Type B pancreatic cell (in vitro differentiated cells): ENCODE data around the gene PLD4. TPM values are rescaled to one million over a fixed set of nuclear protein-coding genes. Genes with fewer than 3 reads are reported as not detected.
"Not testable (repeated sequence)": the region's sequence is repeated elsewhere in the genome, so short reads cannot be mapped to it uniquely, and the experiment has no call there.

ENCODE experiments used
- DNase-seq: peaks from one replicate; pipeline ENCODE4 v3.0.0; 2021; ENCODE audit warnings: mixed read lengths; ENCODE audit not compliant: unreplicated experiment; ENCODE audit errors: extremely low spot score
- H3K27ac Mint-ChIP-seq: 2 replicates; pipeline ENCODE4 v1.8.0; 2021; ENCODE audit warnings: mild to moderate bottlenecking, mixed read lengths
- H3K27me3 Mint-ChIP-seq: 2 replicates; pipeline ENCODE4 v1.8.0; 2021; ENCODE audit warnings: mixed read lengths
- H3K36me3 Mint-ChIP-seq: 2 replicates; pipeline ENCODE4 v1.8.0; 2021; ENCODE audit warnings: mixed read lengths
- H3K4me1 Mint-ChIP-seq: one replicate; pipeline ENCODE4 v1.8.0; 2021; ENCODE audit warnings: mixed read lengths; ENCODE audit not compliant: unreplicated experiment
- H3K4me3 Mint-ChIP-seq: 2 replicates; pipeline ENCODE4 v1.8.0; 2021; ENCODE audit warnings: mild to moderate bottlenecking, mixed read lengths
- H3K9me3 Mint-ChIP-seq: 2 replicates; pipeline ENCODE4 v1.8.0; 2021; ENCODE audit warnings: mixed read lengths
- total RNA-seq: library from RNA; stranded (reverse); gene quantifications from 2 replicates; pipeline ENCODE4 v1.2.1, GENCODE V29; 2021; ENCODE audit warnings: low replicate concordance
- TF ChIP-seq, protein P1 (sequence below): fragments of 200-600 bp; sonication (generic); conservative IDR thresholded peaks from 2 replicates; pipeline ENCODE4 v1.5.0; 2021; ENCODE audit warnings: antibody characterized with exemption, mild to moderate bottlenecking

The PLD4 gene
- total RNA-seq, 1 donor from 2014 or later = 0.17 TPM

DNA sequence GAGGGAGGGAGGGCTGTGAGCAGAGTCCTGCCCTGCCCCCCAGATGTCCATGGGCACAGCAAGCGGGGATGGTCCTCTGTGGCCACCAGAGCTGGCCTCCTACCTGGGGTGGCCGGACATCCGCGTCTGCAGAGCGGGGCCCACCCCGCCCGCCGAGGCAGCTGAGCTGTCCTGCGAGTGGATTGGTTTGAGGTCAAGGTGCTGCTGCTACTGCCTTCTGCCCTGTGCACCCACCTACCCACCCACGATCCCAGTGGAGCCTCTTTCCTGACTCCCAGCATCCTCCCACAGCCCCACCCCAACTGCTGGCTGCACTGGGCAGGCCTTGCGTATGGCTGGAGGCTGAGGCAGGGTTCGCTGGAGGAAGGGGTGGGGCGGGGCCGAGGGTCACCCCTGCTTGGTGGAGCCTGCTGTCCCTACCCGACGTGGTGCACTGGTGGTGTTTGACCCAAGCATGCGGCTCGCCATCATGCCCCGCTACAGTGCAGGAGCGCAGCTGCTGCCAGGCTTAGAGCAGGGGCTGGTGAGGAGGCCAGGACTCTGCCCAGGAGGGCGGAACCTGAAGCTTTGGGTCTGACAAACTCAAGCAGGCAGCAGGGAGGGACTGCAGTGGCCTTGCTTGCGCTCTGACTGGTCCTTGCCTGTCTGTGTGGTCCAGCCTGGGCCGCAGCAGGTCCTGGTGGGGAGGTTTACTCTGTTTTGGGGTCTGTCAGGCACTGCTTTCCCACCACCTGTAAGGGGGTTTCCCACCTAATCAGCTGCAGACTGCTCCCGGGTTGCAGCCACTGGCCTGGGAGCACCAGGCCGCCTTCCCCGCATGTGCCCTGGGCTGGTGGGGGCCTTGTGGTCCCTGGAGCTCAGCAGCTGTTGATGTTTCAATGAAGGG lies 35.9 kb upstream of the PLD4 start:
- H3K9me3 Mint-ChIP-seq = no peaks in the 10 kb centered on the region
- H3K27me3 Mint-ChIP-seq = no peaks in the 10 kb centered on the region
- H3K4me3 Mint-ChIP-seq = no peak overlapping the region
- no peak for DNase-seq
- no peak overlapping the region for H3K27ac Mint-ChIP-seq
- H3K36me3 Mint-ChIP-seq = no peaks in the 10 kb centered on the region
- no peaks in the 10 kb centered on the region for H3K4me1 Mint-ChIP-seq
- TF ChIP-seq, protein P1, sequence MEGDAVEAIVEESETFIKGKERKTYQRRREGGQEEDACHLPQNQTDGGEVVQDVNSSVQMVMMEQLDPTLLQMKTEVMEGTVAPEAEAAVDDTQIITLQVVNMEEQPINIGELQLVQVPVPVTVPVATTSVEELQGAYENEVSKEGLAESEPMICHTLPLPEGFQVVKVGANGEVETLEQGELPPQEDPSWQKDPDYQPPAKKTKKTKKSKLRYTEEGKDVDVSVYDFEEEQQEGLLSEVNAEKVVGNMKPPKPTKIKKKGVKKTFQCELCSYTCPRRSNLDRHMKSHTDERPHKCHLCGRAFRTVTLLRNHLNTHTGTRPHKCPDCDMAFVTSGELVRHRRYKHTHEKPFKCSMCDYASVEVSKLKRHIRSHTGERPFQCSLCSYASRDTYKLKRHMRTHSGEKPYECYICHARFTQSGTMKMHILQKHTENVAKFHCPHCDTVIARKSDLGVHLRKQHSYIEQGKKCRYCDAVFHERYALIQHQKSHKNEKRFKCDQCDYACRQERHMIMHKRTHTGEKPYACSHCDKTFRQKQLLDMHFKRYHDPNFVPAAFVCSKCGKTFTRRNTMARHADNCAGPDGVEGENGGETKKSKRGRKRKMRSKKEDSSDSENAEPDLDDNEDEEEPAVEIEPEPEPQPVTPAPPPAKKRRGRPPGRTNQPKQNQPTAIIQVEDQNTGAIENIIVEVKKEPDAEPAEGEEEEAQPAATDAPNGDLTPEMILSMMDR = no peak

DNA sequence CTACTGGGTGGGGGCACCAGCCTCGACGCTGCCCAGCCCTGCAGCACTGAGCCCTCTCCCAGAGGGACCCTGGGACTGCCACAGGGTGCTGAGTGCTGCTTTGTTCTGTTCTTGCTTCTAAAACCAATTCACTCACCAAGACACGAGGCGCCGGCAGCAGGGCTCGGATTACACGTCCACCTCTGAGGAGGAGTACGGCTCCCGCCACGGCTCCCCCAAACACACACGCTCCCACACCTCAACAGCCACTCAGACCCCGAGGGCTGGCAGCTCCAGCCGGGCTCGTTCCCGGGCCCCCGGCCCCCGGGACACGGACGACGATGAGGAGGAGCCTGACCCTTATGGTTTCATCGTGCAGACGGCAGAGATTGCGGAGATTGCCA lies 35.3 kb upstream of the PLD4 start:
- H3K9me3 Mint-ChIP-seq = no peaks in the 10 kb centered on the region
- no peaks in the 10 kb centered on the region for H3K36me3 Mint-ChIP-seq
- no peaks in the 10 kb centered on the region for H3K4me1 Mint-ChIP-seq
- H3K27ac Mint-ChIP-seq = no peak overlapping the region
- DNase-seq = no peak
- no peaks in the 10 kb centered on the region for H3K27me3 Mint-ChIP-seq
- H3K4me3 Mint-ChIP-seq = no peak overlapping the region
- TF ChIP-seq, protein P1 = no peak

DNA sequence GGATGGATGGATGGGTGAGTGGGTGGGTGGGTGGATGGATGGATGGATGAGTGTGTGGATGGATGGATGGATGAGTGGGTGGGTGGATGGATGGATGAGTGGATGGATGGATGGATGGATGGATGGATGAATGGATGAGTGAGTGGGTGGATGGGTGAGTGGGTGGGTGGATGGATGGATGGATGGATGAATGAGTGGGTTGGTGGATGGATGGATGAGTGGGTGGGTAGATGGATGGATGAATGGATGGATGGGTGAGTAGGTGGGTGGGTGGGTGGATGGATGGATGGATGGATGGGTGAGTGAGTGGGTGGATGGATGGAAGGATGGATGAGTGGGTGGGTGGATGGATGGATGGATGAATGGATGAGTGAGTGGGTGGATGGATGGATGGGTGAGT lies 34.4 kb upstream of the PLD4 start:
- H3K4me3 Mint-ChIP-seq, H3K27me3 Mint-ChIP-seq, H3K4me1 Mint-ChIP-seq, H3K27ac Mint-ChIP-seq, H3K36me3 Mint-ChIP-seq, H3K9me3 Mint-ChIP-seq, DNase-seq: not testable (repeated sequence)

DNA sequence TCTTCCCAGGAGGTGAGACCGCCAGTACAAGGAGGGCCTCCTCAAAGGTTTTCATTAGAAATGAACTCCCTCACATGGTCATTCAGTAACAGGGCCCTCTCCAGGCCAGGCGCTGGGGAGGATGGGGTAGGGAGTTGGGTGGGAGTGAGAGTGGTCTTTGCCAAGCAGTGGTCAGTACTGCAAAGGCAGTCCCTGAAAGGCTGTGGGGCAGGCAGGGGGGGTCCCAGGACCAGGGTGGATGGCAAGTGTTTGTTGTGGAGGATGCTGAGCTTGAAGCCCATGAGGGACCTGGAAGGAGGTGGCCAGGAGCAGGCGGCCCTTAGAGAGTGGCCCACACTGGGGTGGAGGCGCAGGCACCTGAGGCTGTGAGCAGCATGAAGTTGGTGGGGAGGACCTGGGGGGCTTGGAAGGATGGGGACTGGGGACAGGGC lies 33.5 kb upstream of the PLD4 start:
- Mint-ChIP-seq H3K9me3 (no peaks in the 10 kb centered on the region), H3K4me1 (no peaks in the 10 kb centered on the region), H3K36me3 (no peaks in the 10 kb centered on the region), H3K27me3 (no peaks in the 10 kb centered on the region), H3K4me3 (no peak overlapping the region), H3K27ac (no peak overlapping the region)
- no peak for DNase-seq
- TF ChIP-seq, protein P1 = no peak

DNA sequence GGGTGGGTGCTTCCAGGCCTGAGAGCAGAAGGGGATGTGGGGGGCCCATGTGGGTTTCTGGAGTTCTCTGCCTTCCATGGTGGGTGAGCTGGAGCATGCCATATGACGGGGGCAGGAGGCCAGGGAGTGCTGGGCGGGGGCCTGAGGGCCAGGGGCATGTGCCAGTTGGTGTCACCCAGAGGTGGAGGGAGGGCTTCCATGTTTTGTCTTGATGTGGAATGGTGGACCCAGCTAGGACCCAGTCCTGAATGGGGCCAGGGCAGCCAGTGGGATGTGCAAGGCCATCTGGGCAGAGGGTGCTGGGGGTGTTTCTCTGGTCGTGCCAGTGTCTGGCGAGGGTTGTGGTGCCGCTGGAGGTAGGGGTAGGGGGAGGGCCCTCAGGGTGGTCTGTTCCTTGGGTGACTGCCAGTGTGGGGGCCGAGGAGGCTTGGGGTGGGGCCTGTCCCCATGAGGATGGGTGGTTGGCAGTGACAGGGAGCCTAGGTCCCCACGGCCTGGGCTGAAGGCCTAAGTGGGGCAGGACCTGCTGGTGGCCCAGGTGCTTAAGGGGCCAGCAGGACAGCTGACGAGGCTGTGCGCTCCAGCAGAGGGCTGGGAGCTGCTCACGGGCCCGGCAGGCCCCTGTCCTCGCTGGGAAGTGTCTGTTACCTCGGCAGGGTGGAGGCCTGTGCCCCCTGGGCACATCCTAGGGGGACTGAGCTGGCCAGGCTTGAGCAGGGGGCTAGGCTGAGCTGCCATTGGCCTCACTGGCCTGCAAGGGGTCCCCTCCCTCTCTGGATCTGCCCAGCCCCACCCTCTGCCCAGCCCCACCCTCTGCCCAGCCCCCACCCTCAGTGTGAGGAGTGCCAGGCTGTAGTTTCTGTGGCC lies 32.8 kb upstream of the PLD4 start:
- no peak overlapping the region for H3K27ac Mint-ChIP-seq
- no peak for DNase-seq
- no peaks in the 10 kb centered on the region for H3K27me3 Mint-ChIP-seq
- no peaks in the 10 kb centered on the region for H3K9me3 Mint-ChIP-seq
- no peaks in the 10 kb centered on the region for H3K36me3 Mint-ChIP-seq
- peaks cover 6% of the 10 kb centered on the region for H3K4me1 Mint-ChIP-seq
- H3K4me3 Mint-ChIP-seq = no peak overlapping the region
- TF ChIP-seq, protein P1 = no peak
